Measurements from ENCODE around the gene CTXND1. TPM values are rescaled to one million over a fixed set of nuclear protein-coding genes. Genes with fewer than 3 reads are reported as not detected.

Gene CTXND1
- total RNA-seq, 1 experiment from 2014 or later = not detected

DNA sequence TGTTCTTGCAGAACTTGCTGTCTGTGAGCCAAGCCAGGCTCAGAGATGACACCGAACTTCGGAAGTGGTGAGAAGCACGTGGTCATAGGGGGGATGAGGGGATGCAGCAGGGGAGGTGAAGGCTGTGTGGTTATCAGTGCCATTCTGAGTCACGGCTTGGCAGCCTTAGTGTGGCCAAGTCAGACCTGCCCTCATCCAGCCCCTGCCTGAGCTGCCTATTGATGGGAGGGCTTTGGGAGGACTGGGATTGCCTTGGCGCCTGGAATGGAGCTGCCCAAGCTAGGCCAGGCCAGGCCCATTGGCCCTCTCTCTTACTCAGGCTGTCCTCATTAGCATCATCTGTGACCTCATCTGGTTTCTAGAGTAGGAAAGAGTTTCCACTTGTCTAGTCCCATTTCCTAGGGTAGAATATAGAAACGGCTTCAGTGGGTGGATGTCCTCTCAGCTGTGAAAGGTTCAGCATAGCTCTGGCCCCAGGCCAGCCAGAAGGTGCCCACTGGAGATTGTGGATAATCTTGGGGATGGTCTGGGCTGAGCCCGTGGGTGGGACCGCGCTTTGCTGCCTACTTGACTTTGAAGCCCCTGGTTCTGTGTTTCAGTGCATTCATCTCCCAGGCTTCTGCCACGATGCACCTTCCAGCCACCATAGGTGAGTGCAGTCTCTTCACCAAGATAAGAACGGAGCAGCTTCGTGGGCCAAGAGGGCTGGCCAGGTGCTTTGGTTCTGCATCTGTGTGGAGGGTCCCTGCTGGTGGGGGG lies 92.0 kb downstream of the CTXND1 start:
- H3K4ac ChIP-seq (ENCODE audit: low read depth, low read length) = no peak overlapping the region
- DNase-seq = no peak
- no peak overlapping the region for H2AFZ ChIP-seq (ENCODE audit: low read length)
- no peak overlapping the region for H2BK15ac ChIP-seq (ENCODE audit: low read depth, low read length)
- H3K4me1 ChIP-seq (ENCODE audit: insufficient read depth, low read length) = no peaks in the 10 kb centered on the region
- H3K9ac ChIP-seq (ENCODE audit: extremely low read depth, insufficient read length, low read length) = no peak overlapping the region
- no peak overlapping the region for H4K8ac ChIP-seq (replicated peaks; ENCODE audit: insufficient read length, low read depth, low read length)
- no peaks in the 10 kb centered on the region for H3K79me1 ChIP-seq (ENCODE audit: insufficient read depth, low read depth, low read length, poor library complexity, severe bottlenecking)
- H4K5ac ChIP-seq (ENCODE audit: insufficient read length, low read depth, low read length) = no peak overlapping the region
- H3K18ac ChIP-seq (ENCODE audit: insufficient read length, low read depth, low read length) = no peak overlapping the region
- H3K4me2 ChIP-seq (ENCODE audit: insufficient read depth, insufficient read length, low read length) = no peak overlapping the region
- no peaks in the 10 kb centered on the region for H3K23me2 ChIP-seq (ENCODE audit: insufficient read length, low read depth, low read length, poor library complexity, severe bottlenecking)
- no peaks in the 10 kb centered on the region for H4K20me1 ChIP-seq (ENCODE audit: control insufficient read depth, insufficient read depth, insufficient read length)
- no peak overlapping the region for H3K23ac ChIP-seq (ENCODE audit: insufficient read length, low read depth, low read length)
- H3K4me3 Mint-ChIP-seq = no peak overlapping the region
- peaks cover 3 to 6% of the 10 kb centered on the region in 2 experiments; a peak in 2 of 4 replicates for H3K4me1 Mint-ChIP-seq
- WGBS (ENCODE audit: extremely low coverage, insufficient read length, low lambda C conversion rate) = no CpG with 5 or more reads among the region's 12 CpGs
- H2BK20ac ChIP-seq (ENCODE audit: low read depth, low read length, poor library complexity, severe bottlenecking) = no peak overlapping the region
- peaks cover 11 to 40% (median 14%) of the 10 kb centered on the region in 3 experiments for H3K36me3 Mint-ChIP-seq (ENCODE audit: insufficient read depth in 1 of 3, low read depth in 3 of 3)
- no peak overlapping the region for H2BK12ac ChIP-seq (ENCODE audit: insufficient read length, low read depth, low read length)
- H2AK5ac ChIP-seq (ENCODE audit: insufficient read length, low read length) = no peak overlapping the region
- peak overlapping the region in 1 of 3 experiments; percentile 16; a peak in 1 of 7 replicates for H3K27ac Mint-ChIP-seq
- no peak overlapping the region for H2BK120ac ChIP-seq (ENCODE audit: low read depth, low read length, poor library complexity, severe bottlenecking)
- H3K79me2 ChIP-seq (ENCODE audit: insufficient read depth, low read length) = no peaks in the 10 kb centered on the region; the same call in 1 of the 2 replicates
- H3T11ph ChIP-seq (ENCODE audit: low read length) = no peak overlapping the region
- H3K56ac ChIP-seq (ENCODE audit: insufficient read length, low read depth, low read length) = no peak overlapping the region
- H3K27me3 Mint-ChIP-seq (ENCODE audit: low read depth) = no peaks in the 10 kb centered on the region
- no peak overlapping the region for H4K91ac ChIP-seq (ENCODE audit: insufficient read length, low read depth, low read length)
- no peaks in the 10 kb centered on the region for H3K9me3 Mint-ChIP-seq
- H3K27ac ChIP-seq (ENCODE audit: insufficient read length, low read depth, low read length) = no peak overlapping the region
- H3K9me3 ChIP-seq (ENCODE audit: control insufficient read depth, low read depth, low read length) = no peaks in the 10 kb centered on the region
- no peaks in the 10 kb centered on the region for H3K27me3 ChIP-seq (ENCODE audit: insufficient read depth, low read length)
- H2BK5ac ChIP-seq (ENCODE audit: insufficient read length, low read length) = no peak overlapping the region
- TF ChIP-seq, protein P1, sequence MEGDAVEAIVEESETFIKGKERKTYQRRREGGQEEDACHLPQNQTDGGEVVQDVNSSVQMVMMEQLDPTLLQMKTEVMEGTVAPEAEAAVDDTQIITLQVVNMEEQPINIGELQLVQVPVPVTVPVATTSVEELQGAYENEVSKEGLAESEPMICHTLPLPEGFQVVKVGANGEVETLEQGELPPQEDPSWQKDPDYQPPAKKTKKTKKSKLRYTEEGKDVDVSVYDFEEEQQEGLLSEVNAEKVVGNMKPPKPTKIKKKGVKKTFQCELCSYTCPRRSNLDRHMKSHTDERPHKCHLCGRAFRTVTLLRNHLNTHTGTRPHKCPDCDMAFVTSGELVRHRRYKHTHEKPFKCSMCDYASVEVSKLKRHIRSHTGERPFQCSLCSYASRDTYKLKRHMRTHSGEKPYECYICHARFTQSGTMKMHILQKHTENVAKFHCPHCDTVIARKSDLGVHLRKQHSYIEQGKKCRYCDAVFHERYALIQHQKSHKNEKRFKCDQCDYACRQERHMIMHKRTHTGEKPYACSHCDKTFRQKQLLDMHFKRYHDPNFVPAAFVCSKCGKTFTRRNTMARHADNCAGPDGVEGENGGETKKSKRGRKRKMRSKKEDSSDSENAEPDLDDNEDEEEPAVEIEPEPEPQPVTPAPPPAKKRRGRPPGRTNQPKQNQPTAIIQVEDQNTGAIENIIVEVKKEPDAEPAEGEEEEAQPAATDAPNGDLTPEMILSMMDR (conservative IDR thresholded peaks at IDR 0.05) = no peak
- H3K14ac ChIP-seq (ENCODE audit: insufficient read depth, low read length) = no peak overlapping the region
